GM12801 (cell line): Measurements from ENCODE around the gene LRRK1.

Source experiments
- CTCF ChIP-seq: IDR thresholded peaks from one replicate; pipeline ENCODE4 v1.5.1; 2011; ENCODE audit warnings: control low read depth; ENCODE audit not compliant: insufficient read length; ENCODE audit errors: extremely low read depth

The LRRK1 gene

GRCh38 chr15:101107625-101108460, 188.7 kb downstream of the LRRK1 start:
- no peak for TF ChIP-seq CTCF

- TF ChIP-seq CTCF = no peak
Observed at GRCh38 chr15:101108461-101108775, 189.3 kb downstream of the LRRK1 start.

GRCh38 chr15:101108791-101109190, 189.6 kb downstream of the LRRK1 start:
- no peak for TF ChIP-seq CTCF

GRCh38 chr15:101110681-101111569, 191.8 kb downstream of the LRRK1 start:
- TF ChIP-seq CTCF = no peak

- no peak for TF ChIP-seq CTCF
Observed at GRCh38 chr15:101111570-101112262, 192.6 kb downstream of the LRRK1 start.

- TF ChIP-seq CTCF = no peak
Observed at GRCh38 chr15:101112336-101113113, 193.4 kb downstream of the LRRK1 start.
